Astrocyte (in vitro differentiated cells and primary cell): Measurements from ENCODE around the gene PTPRN2. TPM values are rescaled to one million over a fixed set of nuclear protein-coding genes. Genes with fewer than 3 reads are reported as not detected.

ENCODE experiments used
- DNase-seq: peaks from one replicate; pipeline ENCODE4 v3.0.0-alpha.2; 2010; ENCODE audit warnings: low read depth
- FAIRE-seq: peaks from 2 replicates; lab custom pipeline; 2011; peaks lifted over from hg19 to GRCh38; lab: Jason Lieb, UNC
- H2AFZ ChIP-seq: 2 replicates; pipeline ENCODE4 v1.6.0; 2012; ENCODE audit warnings: low read depth, low read length, inconsistent platforms
- H3K27ac ChIP-seq: 2 replicates; pipeline ENCODE4 v1.5.1; 2011; ENCODE audit warnings: low read depth, low read length, inconsistent platforms
- H3K27me3 ChIP-seq: 2 replicates; pipeline ENCODE4 v1.6.0; 2011; ENCODE audit warnings: low read length, inconsistent platforms; ENCODE audit not compliant: insufficient read depth
- H3K36me3 ChIP-seq: 2 replicates; pipeline ENCODE4 v1.5.1; 2011; ENCODE audit warnings: low read length, inconsistent platforms; ENCODE audit not compliant: insufficient read depth
- H3K4me1 ChIP-seq: 2 replicates; pipeline ENCODE4 v1.5.1; 2011; ENCODE audit warnings: low read length, inconsistent platforms; ENCODE audit not compliant: insufficient read depth
- H3K4me2 ChIP-seq: 2 replicates; pipeline ENCODE4 v1.6.0; 2012; ENCODE audit warnings: low read length, inconsistent platforms
- H3K4me3 ChIP-seq: 2 replicates; pipeline ENCODE4 v1.5.1; 2011; ENCODE audit warnings: low read depth, mild to moderate bottlenecking, low read length, inconsistent platforms; ENCODE audit not compliant: insufficient read depth
- H3K79me2 ChIP-seq: 2 replicates; pipeline ENCODE4 v1.6.0; 2012; ENCODE audit warnings: mild to moderate bottlenecking, low read length, inconsistent platforms; ENCODE audit not compliant: insufficient read depth
- H3K9ac ChIP-seq: 2 replicates; pipeline ENCODE4 v1.6.0; 2012; ENCODE audit warnings: mild to moderate bottlenecking, low read length, inconsistent platforms
- H3K9me3 ChIP-seq: 2 replicates; pipeline ENCODE4 v1.5.1; 2012; ENCODE audit warnings: low read depth, mild to moderate bottlenecking, low read length, inconsistent platforms; ENCODE audit not compliant: insufficient read depth
- H4K20me1 ChIP-seq: 2 replicates; pipeline ENCODE4 v1.6.0; 2012; ENCODE audit warnings: low read length, inconsistent platforms; ENCODE audit not compliant: insufficient read depth
- H3K27ac Mint-ChIP-seq: one replicate; pipeline ENCODE4 v1.8.0; 2021; ENCODE audit warnings: mild to moderate bottlenecking, mixed read lengths; ENCODE audit not compliant: unreplicated experiment
- H3K27me3 Mint-ChIP-seq: one replicate; pipeline ENCODE4 v1.8.0; 2021; ENCODE audit warnings: low read depth, mixed read lengths; ENCODE audit not compliant: unreplicated experiment
- H3K36me3 Mint-ChIP-seq: one replicate; pipeline ENCODE4 v1.8.0; 2021; ENCODE audit warnings: low read depth, mixed read lengths; ENCODE audit not compliant: unreplicated experiment
- H3K4me1 Mint-ChIP-seq: one replicate; pipeline ENCODE4 v1.8.0; 2021; ENCODE audit warnings: low read depth, mixed read lengths; ENCODE audit not compliant: unreplicated experiment
- H3K4me3 Mint-ChIP-seq: one replicate; pipeline ENCODE4 v1.8.0; 2021; ENCODE audit warnings: mild to moderate bottlenecking, moderate library complexity, mixed read lengths; ENCODE audit not compliant: unreplicated experiment
- H3K9me3 Mint-ChIP-seq: one replicate; pipeline ENCODE4 v1.8.0; 2021; ENCODE audit warnings: mild to moderate bottlenecking, mixed read lengths; ENCODE audit not compliant: unreplicated experiment
- EZH2 ChIP-seq: IDR thresholded peaks from 2 replicates; pipeline ENCODE4 v1.6.1; 2012; ENCODE audit warnings: mild to moderate bottlenecking, low read length, inconsistent platforms; ENCODE audit not compliant: insufficient read depth
- total RNA-seq: library from RNA; stranded (reverse); gene quantifications from 2 replicates; pipeline ENCODE4 v1.2.1, GENCODE V29; 2021
- TF ChIP-seq, protein P1 (sequence below): IDR thresholded peaks from 2 replicates; pipeline ENCODE4 v1.5.1; 2011; ENCODE audit warnings: low read depth, mild to moderate bottlenecking, inconsistent platforms, low read length, moderate library complexity; ENCODE audit not compliant: insufficient read depth

Gene PTPRN2
- total RNA-seq, 1 donor from 2014 or later = 0.09 TPM

DNA sequence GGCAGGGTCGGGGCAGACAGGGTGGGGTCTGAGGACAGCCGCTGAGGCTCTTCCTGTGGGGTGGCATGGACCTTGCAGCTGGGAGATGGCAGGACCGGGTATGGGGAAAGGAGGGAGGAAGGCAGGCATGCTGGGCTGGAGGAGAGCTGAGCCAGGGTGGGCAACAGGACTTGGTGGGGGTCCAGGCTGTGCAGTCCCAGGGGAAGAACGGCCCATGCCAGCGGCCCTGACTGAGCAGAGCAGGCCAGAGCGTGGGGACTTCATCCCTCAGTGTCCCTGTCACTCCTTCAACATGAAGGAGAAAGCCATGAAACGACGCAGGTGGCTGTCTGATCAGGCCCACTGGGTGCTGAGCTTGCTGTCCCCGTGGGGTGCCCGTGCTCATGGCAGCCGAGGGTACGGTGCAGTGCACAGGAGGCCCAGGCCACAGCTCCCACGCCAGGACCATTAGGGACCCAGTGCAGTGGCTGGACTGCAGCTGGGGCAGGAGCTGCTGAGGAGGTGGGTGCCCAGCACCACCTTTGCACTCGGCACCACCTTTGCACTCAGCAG is 519.6 kb downstream of the PTPRN2 start:
- H3K79me2 ChIP-seq = no peaks in the 10 kb centered on the region
- Mint-ChIP-seq H3K27me3 (no peaks in the 10 kb centered on the region), H3K4me3 (no peak overlapping the region), H3K36me3 (no peaks in the 10 kb centered on the region), H3K4me1 (no peaks in the 10 kb centered on the region), H3K27ac (no peak overlapping the region), H3K9me3 (peaks cover 26% of the 10 kb centered on the region)
- H3K36me3 ChIP-seq = no peaks in the 10 kb centered on the region
- no peaks in the 10 kb centered on the region for H3K4me1 ChIP-seq
- H3K4me2 ChIP-seq = no peak overlapping the region
- H4K20me1 ChIP-seq = no peaks in the 10 kb centered on the region
- no peak overlapping the region for H3K27ac ChIP-seq
- H3K9me3 ChIP-seq = peaks cover 23% of the 10 kb centered on the region
- DNase-seq (no peak), FAIRE-seq (no peak)
- TF ChIP-seq, protein P1, sequence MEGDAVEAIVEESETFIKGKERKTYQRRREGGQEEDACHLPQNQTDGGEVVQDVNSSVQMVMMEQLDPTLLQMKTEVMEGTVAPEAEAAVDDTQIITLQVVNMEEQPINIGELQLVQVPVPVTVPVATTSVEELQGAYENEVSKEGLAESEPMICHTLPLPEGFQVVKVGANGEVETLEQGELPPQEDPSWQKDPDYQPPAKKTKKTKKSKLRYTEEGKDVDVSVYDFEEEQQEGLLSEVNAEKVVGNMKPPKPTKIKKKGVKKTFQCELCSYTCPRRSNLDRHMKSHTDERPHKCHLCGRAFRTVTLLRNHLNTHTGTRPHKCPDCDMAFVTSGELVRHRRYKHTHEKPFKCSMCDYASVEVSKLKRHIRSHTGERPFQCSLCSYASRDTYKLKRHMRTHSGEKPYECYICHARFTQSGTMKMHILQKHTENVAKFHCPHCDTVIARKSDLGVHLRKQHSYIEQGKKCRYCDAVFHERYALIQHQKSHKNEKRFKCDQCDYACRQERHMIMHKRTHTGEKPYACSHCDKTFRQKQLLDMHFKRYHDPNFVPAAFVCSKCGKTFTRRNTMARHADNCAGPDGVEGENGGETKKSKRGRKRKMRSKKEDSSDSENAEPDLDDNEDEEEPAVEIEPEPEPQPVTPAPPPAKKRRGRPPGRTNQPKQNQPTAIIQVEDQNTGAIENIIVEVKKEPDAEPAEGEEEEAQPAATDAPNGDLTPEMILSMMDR = no peak
- no peak for TF ChIP-seq EZH2
- no peaks in the 10 kb centered on the region for H3K27me3 ChIP-seq
- H3K9ac ChIP-seq = no peak overlapping the region
- no peak overlapping the region for H3K4me3 ChIP-seq
- no peak overlapping the region for H2AFZ ChIP-seq

DNA sequence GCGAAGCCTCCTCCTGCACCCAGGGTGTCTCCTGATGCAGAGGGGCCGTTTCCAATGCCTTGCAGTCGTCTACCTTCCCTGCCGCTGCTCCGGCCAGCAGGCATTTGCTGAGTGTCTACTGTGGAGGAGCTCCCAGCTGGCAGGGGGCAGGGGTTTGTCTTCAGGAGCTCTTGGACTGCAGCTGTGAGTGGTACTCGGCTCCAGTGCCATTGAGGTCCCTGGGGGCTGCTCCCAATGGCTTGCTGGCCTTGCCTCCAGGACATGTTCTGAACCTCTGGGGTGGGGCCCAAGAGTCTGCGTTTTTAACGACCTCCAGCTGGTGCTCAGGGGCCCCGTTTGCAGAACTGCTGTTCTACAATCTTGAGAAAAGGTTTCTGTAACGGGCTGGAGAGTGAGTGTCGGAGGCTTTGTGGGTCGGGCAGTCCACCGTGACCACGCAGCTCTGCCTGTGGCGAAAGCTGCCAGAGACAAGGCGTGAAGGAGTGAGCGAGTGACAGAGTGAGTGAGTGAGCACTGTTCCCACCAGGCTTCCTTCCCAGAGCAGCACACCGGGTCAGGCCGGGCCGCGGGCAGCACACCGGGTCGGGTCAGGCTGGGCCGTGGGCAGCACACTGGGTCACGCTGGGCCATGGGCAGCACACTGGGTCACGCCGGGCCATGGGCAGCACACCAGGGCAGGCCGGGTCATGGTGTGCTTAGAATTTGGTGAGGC is 520.2 kb downstream of the PTPRN2 start:
- FAIRE-seq (no peak), DNase-seq (no peak)
- Histone ChIP-seq H4K20me1 (no peaks in the 10 kb centered on the region), H3K9ac (no peak overlapping the region), H3K9me3 (peaks cover 23% of the 10 kb centered on the region), H3K4me2 (no peak overlapping the region), H3K27ac (no peak overlapping the region), H3K4me1 (no peaks in the 10 kb centered on the region), H3K4me3 (no peak overlapping the region), H3K79me2 (no peaks in the 10 kb centered on the region), H2AFZ (no peak overlapping the region), H3K27me3 (no peaks in the 10 kb centered on the region), H3K36me3 (no peaks in the 10 kb centered on the region)
- Mint-ChIP-seq H3K36me3 (no peaks in the 10 kb centered on the region), H3K4me3 (no peak overlapping the region), H3K27me3 (no peaks in the 10 kb centered on the region), H3K9me3 (peaks cover 23% of the 10 kb centered on the region), H3K27ac (no peak overlapping the region), H3K4me1 (no peaks in the 10 kb centered on the region)
- TF ChIP-seq, protein P1 = no peak
- no peak for TF ChIP-seq EZH2

DNA sequence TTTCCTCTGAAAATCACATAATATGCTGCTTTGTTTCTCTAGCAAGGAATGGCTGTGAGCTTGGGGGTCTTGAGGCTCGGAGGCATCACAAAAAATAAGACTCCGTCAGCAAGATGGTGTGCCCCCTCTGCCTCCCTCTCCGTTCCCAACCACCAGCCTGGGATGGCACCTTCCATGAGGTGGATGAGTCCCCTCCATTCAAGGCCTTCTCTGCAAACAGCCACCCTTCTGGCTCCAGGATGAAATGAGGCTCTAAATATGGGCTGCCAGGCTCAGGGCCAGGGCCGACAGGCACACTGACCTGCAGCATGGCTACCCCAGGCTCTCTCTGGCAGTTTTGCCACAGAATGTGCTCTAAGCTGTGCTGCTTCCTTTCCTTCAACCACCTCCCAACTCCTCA is 521.5 kb downstream of the PTPRN2 start:
- H3K9me3 ChIP-seq = peaks cover 28% of the 10 kb centered on the region
- no peak overlapping the region for H3K9ac ChIP-seq
- Mint-ChIP-seq H3K4me3 (no peak overlapping the region), H3K27me3 (no peaks in the 10 kb centered on the region), H3K36me3 (no peaks in the 10 kb centered on the region), H3K4me1 (no peaks in the 10 kb centered on the region), H3K9me3 (peaks cover 26% of the 10 kb centered on the region), H3K27ac (peak overlapping the region; percentile 16)
- H3K4me1 ChIP-seq = no peaks in the 10 kb centered on the region
- no peaks in the 10 kb centered on the region for H4K20me1 ChIP-seq
- no peaks in the 10 kb centered on the region for H3K36me3 ChIP-seq
- DNase-seq (no peak), FAIRE-seq (no peak)
- H3K27ac ChIP-seq = no peak overlapping the region
- no peaks in the 10 kb centered on the region for H3K27me3 ChIP-seq
- no peak overlapping the region for H2AFZ ChIP-seq
- no peaks in the 10 kb centered on the region for H3K79me2 ChIP-seq
- H3K4me3 ChIP-seq = no peak overlapping the region
- no peak for TF ChIP-seq EZH2
- TF ChIP-seq, protein P1 = no peak
- H3K4me2 ChIP-seq = no peak overlapping the region
